Peyer's patch (tissue), 4 donors: Measurements from ENCODE around the gene MBD3L2.

Source experiments
- CTCF ChIP-seq, 6 experiments: fragments of 450-650 bp in 4 of 6; fragments of 200-600 bp in 2 of 6; sonication (generic) in 1 of 6; IDR thresholded peaks; one replicate each; pipeline ENCODE4 v1.5.1; 2017 to 2019; ENCODE audit warnings: antibody characterized with exemption in 6 of 6, mild to moderate bottlenecking in 3 of 6, moderate library complexity in 1 of 6
- POLR2A ChIP-seq, 2 donors: fragments of 450-650 bp; IDR thresholded peaks; one replicate each; pipeline ENCODE4 v1.5.1; 2017; ENCODE audit warnings: antibody characterized with exemption in 2 of 2, mild to moderate bottlenecking in 2 of 2, moderate library complexity in 2 of 2

GRCh38 chr19:7063339-7063738, 14.2 kb downstream of the MBD3L2 start:
- TF ChIP-seq CTCF (IDR thresholded peaks at IDR 0.05) (no peak), POLR2A (IDR thresholded peaks at IDR 0.05) (no peak)
